SJCRH30 (cell line): ENCODE data around the gene DLL4. TPM values are rescaled to one million over a fixed set of nuclear protein-coding genes. Genes with fewer than 3 reads are reported as not detected.

ENCODE experiments used
- DNase-seq, 2 experiments: peaks; one replicate each; pipeline ENCODE4 v3.0.0-alpha.2; 2015 to 2020
- H3K27ac ChIP-seq: fragments of 250-450 bp; sonication (Bioruptor Pico); 2 replicates; pipeline ENCODE4 v1.5.1; 2020; ENCODE audit warnings: mild to moderate bottlenecking, moderate library complexity
- H3K27me3 ChIP-seq: fragments of 250-450 bp; sonication (Bioruptor Pico); 2 replicates; pipeline ENCODE4 v1.5.1; 2020; ENCODE audit warnings: mild to moderate bottlenecking, moderate library complexity
- H3K36me3 ChIP-seq: fragments of 250-450 bp; sonication (Bioruptor Pico); 2 replicates; pipeline ENCODE4 v1.5.1; 2020; ENCODE audit warnings: mild to moderate bottlenecking, moderate library complexity
- H3K4me1 ChIP-seq: fragments of 250-450 bp; sonication (Bioruptor Pico); 2 replicates; pipeline ENCODE4 v1.5.1; 2020; ENCODE audit warnings: mild to moderate bottlenecking, moderate library complexity
- H3K4me3 ChIP-seq: fragments of 250-450 bp; sonication (Bioruptor Pico); 2 replicates; pipeline ENCODE4 v1.5.1; 2020; ENCODE audit warnings: mild to moderate bottlenecking, moderate library complexity
- H3K9me3 ChIP-seq: fragments of 250-450 bp; sonication (Bioruptor Pico); replicated peaks from 2 replicates; pipeline ENCODE4 v1.5.1; 2020; ENCODE audit warnings: mild to moderate bottlenecking, moderate library complexity
- total RNA-seq: library from RNA; depleted of rRNA; stranded (reverse); fragments of >200 nt; shearing (Covaris generic); gene quantifications from 2 replicates; pipeline ENCODE4 v1.2.3, GENCODE V29; 2014; rRNA removed

DLL4 gene
- 0.43 and 0.48 TPM in 2 replicates for total RNA-seq

GRCh38 chr15:40928821-40929659 is at the start of gene DLL4:
Gene DLL4 (plus strand): TSS chr15:40929340. CDS start chr15:40929669, 329 bp downstream.
- DNase-seq, result peak; percentile 79 to 81
- Histone ChIP-seq H3K36me3 (no peaks in the 10 kb centered on the region), H3K9me3 (no peaks in the 10 kb centered on the region), H3K4me3 (peak within 1 kb of the TSS; percentile 56), H3K27me3 (peaks cover 27% of the 10 kb centered on the region), H3K4me1 (peaks cover 17% of the 10 kb centered on the region; the same call in 1 of the 2 replicates), H3K27ac (no peak within 1 kb of the TSS; the same call in 1 of the 2 replicates)

GRCh38 chr15:40879609-40880008 is 49.5 kb upstream of the DLL4 start:
- no peak for DNase-seq
- no peaks in the 10 kb centered on the region for H3K9me3 ChIP-seq
- H3K4me3 ChIP-seq, result no peak overlapping the region
- no peaks in the 10 kb centered on the region for H3K27me3 ChIP-seq
- H3K36me3 ChIP-seq, result no peaks in the 10 kb centered on the region
- H3K4me1 ChIP-seq, result no peaks in the 10 kb centered on the region
- H3K27ac ChIP-seq, result no peak overlapping the region

- H3K27ac ChIP-seq, result no peak overlapping the region
- H3K36me3 ChIP-seq, result no peaks in the 10 kb centered on the region
- no peaks in the 10 kb centered on the region for H3K9me3 ChIP-seq
- no peak overlapping the region for H3K4me3 ChIP-seq
- H3K27me3 ChIP-seq, result no peaks in the 10 kb centered on the region
- H3K4me1 ChIP-seq, result no peaks in the 10 kb centered on the region
- no peak for DNase-seq
Measured at GRCh38 chr15:40881351-40881750, 47.8 kb upstream of the DLL4 start.

GRCh38 chr15:40886586-40886985 is 42.6 kb upstream of the DLL4 start:
- Histone ChIP-seq H3K27ac (no peak overlapping the region), H3K4me1 (no peaks in the 10 kb centered on the region), H3K27me3 (no peaks in the 10 kb centered on the region), H3K4me3 (no peak overlapping the region), H3K9me3 (no peaks in the 10 kb centered on the region), H3K36me3 (no peaks in the 10 kb centered on the region)
- peak in 1 of 2 experiments; percentile 50 for DNase-seq

- H3K9me3 ChIP-seq, result no peaks in the 10 kb centered on the region
- H3K36me3 ChIP-seq, result no peaks in the 10 kb centered on the region
- H3K27ac ChIP-seq, result no peak overlapping the region
- H3K4me1 ChIP-seq, result no peaks in the 10 kb centered on the region
- no peak overlapping the region for H3K4me3 ChIP-seq
- H3K27me3 ChIP-seq, result no peaks in the 10 kb centered on the region
- no peak for DNase-seq
Measured at GRCh38 chr15:40889112-40889511, 40.0 kb upstream of the DLL4 start.

GRCh38 chr15:40891138-40891537 is 38.0 kb upstream of the DLL4 start:
- Histone ChIP-seq H3K9me3 (no peaks in the 10 kb centered on the region), H3K27ac (no peak overlapping the region), H3K27me3 (no peaks in the 10 kb centered on the region), H3K4me1 (no peaks in the 10 kb centered on the region), H3K4me3 (no peak overlapping the region), H3K36me3 (no peaks in the 10 kb centered on the region)
- no peak for DNase-seq

GRCh38 chr15:40891810-40892446 is 37.2 kb upstream of the DLL4 start:
- Histone ChIP-seq H3K27me3 (no peaks in the 10 kb centered on the region), H3K36me3 (no peaks in the 10 kb centered on the region), H3K27ac (no peak overlapping the region), H3K4me1 (no peaks in the 10 kb centered on the region), H3K9me3 (no peaks in the 10 kb centered on the region), H3K4me3 (no peak overlapping the region)
- peak in 1 of 2 experiments; percentile 69 for DNase-seq

- H3K4me3 ChIP-seq, result no peak overlapping the region
- H3K27ac ChIP-seq, result no peak overlapping the region
- no peaks in the 10 kb centered on the region for H3K27me3 ChIP-seq
- H3K9me3 ChIP-seq, result no peaks in the 10 kb centered on the region
- H3K36me3 ChIP-seq, result no peaks in the 10 kb centered on the region
- H3K4me1 ChIP-seq, result no peaks in the 10 kb centered on the region
- DNase-seq, result no peak
Measured at GRCh38 chr15:40892447-40893012, 36.6 kb upstream of the DLL4 start.

GRCh38 chr15:40893019-40893670 is 36.0 kb upstream of the DLL4 start:
- no peaks in the 10 kb centered on the region for H3K4me1 ChIP-seq
- no peaks in the 10 kb centered on the region for H3K27me3 ChIP-seq
- H3K9me3 ChIP-seq, result no peaks in the 10 kb centered on the region
- no peaks in the 10 kb centered on the region for H3K36me3 ChIP-seq
- no peak overlapping the region for H3K27ac ChIP-seq
- no peak overlapping the region; the same call in 1 of the 2 replicates for H3K4me3 ChIP-seq
- DNase-seq, result no peak

- H3K4me3 ChIP-seq, result peak within 1 kb of the TSS; percentile 70
- H3K9me3 ChIP-seq, result no peaks in the 10 kb centered on the region
- no peaks in the 10 kb centered on the region for H3K36me3 ChIP-seq
- no peaks in the 10 kb centered on the region for H3K27me3 ChIP-seq
- peak within 1 kb of the TSS; percentile 14; the same call in 1 of the 2 replicates for H3K27ac ChIP-seq
- no peaks in the 10 kb centered on the region for H3K4me1 ChIP-seq
- peak; percentile 96 to 97 for DNase-seq
Measured at GRCh38 chr15:40893733-40894680, 35.1 kb upstream of the DLL4 start, which contains the start of gene VPS18. Gene VPS18 (plus strand): TSS chr15:40894450. CDS start chr15:40894769, 319 bp downstream.

- H3K4me3 ChIP-seq, result peak overlapping the region; percentile 70
- peak overlapping the region; percentile 14; the same call in 1 of the 2 replicates for H3K27ac ChIP-seq
- no peaks in the 10 kb centered on the region for H3K27me3 ChIP-seq
- H3K36me3 ChIP-seq, result peaks cover 3% of the 10 kb centered on the region; the same call in 1 of the 2 replicates
- no peaks in the 10 kb centered on the region for H3K9me3 ChIP-seq
- peak; percentile 70 to 77 for DNase-seq
- no peaks in the 10 kb centered on the region for H3K4me1 ChIP-seq
Measured at GRCh38 chr15:40894681-40895448, 34.3 kb upstream of the DLL4 start.

- Histone ChIP-seq H3K36me3 (peaks cover 10% of the 10 kb centered on the region), H3K27me3 (no peaks in the 10 kb centered on the region), H3K9me3 (no peaks in the 10 kb centered on the region), H3K4me3 (no peak overlapping the region), H3K4me1 (no peaks in the 10 kb centered on the region), H3K27ac (no peak overlapping the region)
- DNase-seq, result no peak
Measured at GRCh38 chr15:40899536-40900207, 29.5 kb upstream of the DLL4 start.
